GM12874 (cell line): Measurements from ENCODE around the gene HOXD10.

Experiments
- CTCF ChIP-seq: IDR thresholded peaks from 2 replicates; pipeline ENCODE4 v1.5.1; 2011; ENCODE audit warnings: low read depth, mild to moderate bottlenecking, control low read depth, low read length, moderate library complexity; ENCODE audit not compliant: insufficient read depth

HOXD10 gene

GRCh38 chr2:176114120-176114929 is 2.3 kb upstream of the HOXD10 start:
- TF ChIP-seq CTCF: no peak

- no peak for TF ChIP-seq CTCF
Observed at GRCh38 chr2:176114930-176115625, 1.5 kb upstream of the HOXD10 start.

- no peak for TF ChIP-seq CTCF
Observed at GRCh38 chr2:176117162-176117822, 714 bp downstream of the HOXD10 start.

GRCh38 chr2:176117823-176118371 is 1.3 kb downstream of the HOXD10 start:
- TF ChIP-seq CTCF: no peak

GRCh38 chr2:176118601-176119339 is 2.2 kb downstream of the HOXD10 start:
- peak; percentile 51 for TF ChIP-seq CTCF

- TF ChIP-seq CTCF: no peak
Observed at GRCh38 chr2:176120364-176121189, 4.0 kb downstream of the HOXD10 start.
